Upper lobe of right lung (tissue), 1 donor: Measurements from ENCODE around the gene ANKS1B. TPM values are rescaled to one million over a fixed set of nuclear protein-coding genes. Genes with fewer than 3 reads are reported as not detected.

Experiments used
- ATAC-seq: fragments of 200-7000 bp; cut with Tn5 transposase; one replicate; pipeline ENCODE4 v1.9.1; 2020; ENCODE audit warnings: mild to moderate bottlenecking, moderate library complexity
- DNase-seq: peaks from one replicate; pipeline ENCODE4 v3.0.0-alpha.2; 2020
- H3K27ac ChIP-seq: fragments of 200-600 bp; one replicate; pipeline ENCODE4 v1.8.0; 2022
- H3K27me3 ChIP-seq: fragments of 200-600 bp; one replicate; pipeline ENCODE4 v1.8.0; 2022; ENCODE audit warnings: mild to moderate bottlenecking
- H3K36me3 ChIP-seq: fragments of 200-600 bp; one replicate; pipeline ENCODE4 v1.8.0; 2022
- H3K4me1 ChIP-seq: fragments of 200-600 bp; one replicate; pipeline ENCODE4 v1.8.0; 2022
- H3K4me3 ChIP-seq: fragments of 200-600 bp; one replicate; pipeline ENCODE4 v1.8.0; 2022; ENCODE audit warnings: mild to moderate bottlenecking
- H3K9me3 ChIP-seq: fragments of 200-600 bp; one replicate; pipeline ENCODE4 v1.8.0; 2022
- intact Hi-C: fragments of 100-400 bp; cut with DNase I; formaldehyde crosslinking; loops from one replicate; pipeline ENCODE4 v1.11.0; 2022
- total RNA-seq: library from RNA; stranded (reverse); fragmentation: NEBNext Ultra II Directional; extraction: Animal tissue kit (Norgen Biotek cat#: 25700); gene quantifications from one replicate; pipeline ENCODE4 v1.2.1, GENCODE V29; 2021
- TF ChIP-seq, protein P1 (sequence below): fragments of 200-600 bp; IDR thresholded peaks from one replicate; pipeline ENCODE4 v1.8.0; 2022; ENCODE audit warnings: antibody characterized with exemption
- donor health status: DM: no; HTN: yes; CAD: no; lungs with severe emphysema.

Gene ANKS1B
- total RNA-seq, 1 donor from 2014 or later = 5.3 TPM

DNA sequence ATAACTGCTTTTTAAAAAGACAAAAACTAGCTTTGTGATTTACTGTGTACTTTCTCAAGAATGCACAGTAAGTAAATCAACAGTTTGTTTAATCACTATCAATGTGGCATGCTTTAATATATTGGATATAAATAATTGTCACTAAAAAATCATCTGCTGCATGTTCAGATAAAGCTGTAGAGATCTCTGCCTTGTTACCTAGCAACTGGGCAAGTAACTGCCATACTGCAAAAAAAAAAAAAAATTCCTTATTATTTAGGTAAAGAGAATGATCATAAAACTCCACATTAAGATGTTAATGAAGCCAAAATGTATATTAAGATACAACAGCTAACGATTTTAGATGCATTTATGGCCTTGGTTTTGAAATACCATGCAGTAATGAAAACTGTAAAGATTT is 1102.2 kb downstream of the ANKS1B start:
- no peak overlapping the region for H3K27ac ChIP-seq
- no peaks in the 10 kb centered on the region for H3K27me3 ChIP-seq
- DNase-seq (no peak), ATAC-seq (no peak)
- no peak overlapping the region for H3K4me3 ChIP-seq
- TF ChIP-seq, protein P1, sequence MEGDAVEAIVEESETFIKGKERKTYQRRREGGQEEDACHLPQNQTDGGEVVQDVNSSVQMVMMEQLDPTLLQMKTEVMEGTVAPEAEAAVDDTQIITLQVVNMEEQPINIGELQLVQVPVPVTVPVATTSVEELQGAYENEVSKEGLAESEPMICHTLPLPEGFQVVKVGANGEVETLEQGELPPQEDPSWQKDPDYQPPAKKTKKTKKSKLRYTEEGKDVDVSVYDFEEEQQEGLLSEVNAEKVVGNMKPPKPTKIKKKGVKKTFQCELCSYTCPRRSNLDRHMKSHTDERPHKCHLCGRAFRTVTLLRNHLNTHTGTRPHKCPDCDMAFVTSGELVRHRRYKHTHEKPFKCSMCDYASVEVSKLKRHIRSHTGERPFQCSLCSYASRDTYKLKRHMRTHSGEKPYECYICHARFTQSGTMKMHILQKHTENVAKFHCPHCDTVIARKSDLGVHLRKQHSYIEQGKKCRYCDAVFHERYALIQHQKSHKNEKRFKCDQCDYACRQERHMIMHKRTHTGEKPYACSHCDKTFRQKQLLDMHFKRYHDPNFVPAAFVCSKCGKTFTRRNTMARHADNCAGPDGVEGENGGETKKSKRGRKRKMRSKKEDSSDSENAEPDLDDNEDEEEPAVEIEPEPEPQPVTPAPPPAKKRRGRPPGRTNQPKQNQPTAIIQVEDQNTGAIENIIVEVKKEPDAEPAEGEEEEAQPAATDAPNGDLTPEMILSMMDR = no peak
- no peaks in the 10 kb centered on the region for H3K36me3 ChIP-seq
- no peaks in the 10 kb centered on the region for H3K4me1 ChIP-seq
- intact Hi-C loops = no loop called here
- H3K9me3 ChIP-seq = no peaks in the 10 kb centered on the region

DNA sequence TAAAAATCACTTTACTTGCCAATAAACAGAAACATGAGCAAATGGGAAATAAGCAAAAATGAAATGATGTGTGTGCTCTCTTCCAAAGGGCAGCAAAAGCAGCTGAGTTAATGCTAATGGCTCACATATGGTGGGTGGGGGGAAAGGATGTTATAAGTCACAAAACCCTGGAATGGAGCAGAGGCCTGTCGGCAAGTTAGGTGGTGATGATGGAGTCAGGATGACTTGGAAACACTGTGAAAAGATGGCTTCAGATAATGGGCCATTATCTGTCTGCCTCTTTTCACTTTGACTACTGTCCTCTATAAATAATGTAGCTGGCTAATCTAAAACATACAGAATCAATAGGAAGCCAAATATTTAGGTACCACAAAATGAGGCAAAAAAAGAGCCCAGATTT is 1111.0 kb downstream of the ANKS1B start:
- Histone ChIP-seq H3K27me3 (no peaks in the 10 kb centered on the region), H3K4me1 (no peaks in the 10 kb centered on the region), H3K27ac (no peak overlapping the region), H3K36me3 (no peaks in the 10 kb centered on the region), H3K4me3 (no peak overlapping the region), H3K9me3 (no peaks in the 10 kb centered on the region)
- DNase-seq = no peak
- ATAC-seq = no peak
- intact Hi-C loops = no loop called here
- TF ChIP-seq, protein P1 = no peak

DNA sequence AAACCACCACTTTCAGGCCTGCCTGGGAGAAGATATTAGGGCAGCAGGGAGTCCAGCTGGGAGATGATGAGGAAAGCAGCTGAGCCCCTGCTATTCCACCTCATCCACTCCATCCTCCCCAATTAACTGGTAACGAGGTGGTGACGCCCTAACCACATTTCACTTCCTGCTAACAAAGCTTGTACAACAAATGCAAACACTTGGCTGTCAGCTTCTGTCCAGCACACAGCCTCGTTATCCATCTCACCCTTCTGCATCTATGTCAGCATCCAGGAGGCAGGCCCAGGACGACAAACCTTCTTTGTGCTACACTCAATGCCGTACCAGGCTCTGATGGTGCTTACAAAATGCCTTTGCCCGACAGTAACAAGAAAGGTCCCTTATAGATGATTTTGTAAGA is 1114.2 kb downstream of the ANKS1B start:
- Histone ChIP-seq H3K4me3 (no peak overlapping the region), H3K27me3 (no peaks in the 10 kb centered on the region), H3K4me1 (no peaks in the 10 kb centered on the region), H3K27ac (no peak overlapping the region), H3K36me3 (no peaks in the 10 kb centered on the region), H3K9me3 (no peaks in the 10 kb centered on the region)
- ATAC-seq = no peak
- DNase-seq = no peak
- intact Hi-C loops = no loop called here
- TF ChIP-seq, protein P1 = no peak

DNA sequence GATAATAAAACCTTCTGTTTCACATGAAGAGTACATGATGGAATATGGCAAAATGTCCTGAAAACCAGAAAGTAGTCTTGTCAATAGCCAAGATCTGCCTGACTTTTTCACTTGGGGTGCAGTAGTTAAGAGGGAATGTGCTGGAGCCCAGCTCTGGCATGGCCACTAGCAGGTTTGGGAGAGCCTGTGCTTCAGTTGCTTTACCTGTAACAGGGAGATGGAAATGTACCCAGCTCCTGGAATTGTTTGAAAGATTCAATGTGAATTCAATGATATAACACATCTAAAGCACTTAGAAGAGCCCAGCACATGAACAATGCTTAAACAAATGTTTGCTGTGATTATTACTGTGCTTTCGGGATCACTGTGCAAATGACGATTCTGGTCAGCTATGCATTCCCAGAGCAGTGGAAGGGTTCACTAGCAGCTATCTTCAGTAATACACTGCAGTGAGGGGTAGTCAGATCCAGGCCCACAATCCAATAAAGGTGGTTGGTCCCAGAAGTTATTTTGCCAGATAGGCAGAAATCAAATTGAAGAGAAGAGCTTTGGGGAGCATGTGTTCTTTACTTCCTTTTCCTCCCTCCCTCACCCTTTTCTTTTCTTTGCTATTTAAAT is 1114.7 kb downstream of the ANKS1B start:
- intact Hi-C loops = no loop called here
- DNase-seq (no peak), ATAC-seq (no peak)
- H3K4me3 ChIP-seq = no peak overlapping the region
- H3K9me3 ChIP-seq = no peaks in the 10 kb centered on the region
- no peaks in the 10 kb centered on the region for H3K27me3 ChIP-seq
- no peaks in the 10 kb centered on the region for H3K4me1 ChIP-seq
- H3K27ac ChIP-seq = no peak overlapping the region
- H3K36me3 ChIP-seq = no peaks in the 10 kb centered on the region
- TF ChIP-seq, protein P1 = no peak

DNA sequence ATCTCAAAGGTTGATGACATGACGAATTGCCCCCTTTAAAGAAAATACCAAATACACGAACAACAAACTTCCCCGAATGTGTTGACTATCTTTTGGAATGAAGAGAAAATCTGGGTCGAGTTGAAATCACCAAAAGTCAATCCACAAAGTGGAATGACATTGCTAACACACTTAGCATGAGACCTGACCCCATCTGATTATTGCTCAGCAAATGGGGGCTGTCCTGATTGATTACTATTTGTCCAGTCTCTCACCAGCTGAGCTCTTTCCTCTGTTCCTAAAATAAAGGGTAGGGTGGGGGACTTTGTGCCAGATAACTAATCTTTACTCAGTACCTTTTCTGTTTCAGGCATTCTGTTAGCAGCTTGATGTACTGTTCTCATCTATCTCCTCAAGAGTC is 1116.2 kb downstream of the ANKS1B start:
- DNase-seq = no peak
- Histone ChIP-seq H3K27ac (no peak overlapping the region), H3K9me3 (no peaks in the 10 kb centered on the region), H3K4me1 (no peaks in the 10 kb centered on the region), H3K36me3 (no peaks in the 10 kb centered on the region), H3K4me3 (no peak overlapping the region), H3K27me3 (no peaks in the 10 kb centered on the region)
- TF ChIP-seq, protein P1 = no peak
- intact Hi-C loops = no loop called here
- ATAC-seq = no peak

- Histone ChIP-seq H3K36me3 (no peaks in the 10 kb centered on the region), H3K9me3 (no peaks in the 10 kb centered on the region), H3K4me1 (no peaks in the 10 kb centered on the region), H3K4me3 (no peak overlapping the region), H3K27ac (no peak overlapping the region), H3K27me3 (no peaks in the 10 kb centered on the region)
- DNase-seq (no peak), ATAC-seq (no peak)
- intact Hi-C loops = no loop called here
- TF ChIP-seq, protein P1 = no peak
These were observed 1116.7 kb downstream of the ANKS1B start for GRCh38 chr12:98868076-98868475.
